HG03064 (cell line): ENCODE measurements around the gene DAW1.
"Not testable (repeated sequence)": the region's sequence is repeated elsewhere in the genome, so short reads cannot be mapped to it uniquely, and the experiment has no call there.

ENCODE experiments used
- ATAC-seq: cut with Tn5 transposase; IDR thresholded peaks from one replicate; pipeline ENCODE4 v1.9.1; 2021; ENCODE audit warnings: low read depth; ENCODE audit not compliant: unreplicated experiment

DAW1 gene

GRCh38 chr2:227903381-227903780 is 31.9 kb downstream of the DAW1 start:
- ATAC-seq: no peak

- no peak for ATAC-seq
Observed at GRCh38 chr2:227906991-227907390, 35.6 kb downstream of the DAW1 start.

GRCh38 chr2:227908266-227909054 is 37.0 kb downstream of the DAW1 start:
- ATAC-seq: no peak

- no peak for ATAC-seq
Observed at GRCh38 chr2:227914362-227914761, 42.9 kb downstream of the DAW1 start.

- ATAC-seq: no peak
Observed at GRCh38 chr2:227921648-227922047, 50.2 kb downstream of the DAW1 start.

GRCh38 chr2:227932001-227932400 is 60.6 kb downstream of the DAW1 start:
- no peak for ATAC-seq

- ATAC-seq: no peak
Observed at GRCh38 chr2:227932403-227932802, 61.0 kb downstream of the DAW1 start.

- no peak for ATAC-seq
Observed at GRCh38 chr2:227933884-227934283, 62.5 kb downstream of the DAW1 start.

- ATAC-seq: not testable (repeated sequence)
Observed at GRCh38 chr2:227936249-227936648, 64.8 kb downstream of the DAW1 start.

- no peak for ATAC-seq
Observed at GRCh38 chr2:227939271-227940027, 68.0 kb downstream of the DAW1 start.

GRCh38 chr2:227942021-227942420 is 70.6 kb downstream of the DAW1 start:
- ATAC-seq: no peak

GRCh38 chr2:227942965-227943364 is 71.5 kb downstream of the DAW1 start:
- ATAC-seq: no peak

GRCh38 chr2:227960317-227960716 is 88.9 kb downstream of the DAW1 start:
- no peak for ATAC-seq

GRCh38 chr2:227971619-227972230 is 100.3 kb downstream of the DAW1 start:
- no peak for ATAC-seq

GRCh38 chr2:227973241-227973640 is 101.8 kb downstream of the DAW1 start:
- no peak for ATAC-seq
